HL-60 (cell line): ENCODE results near the gene ZNF292.

Experiments used
- CTCF ChIP-seq: IDR thresholded peaks from one replicate; pipeline ENCODE4 v1.5.1; 2011; ENCODE audit warnings: low read length, control low read depth, inconsistent platforms; ENCODE audit not compliant: insufficient read depth
- GABPA ChIP-seq: IDR thresholded peaks from 2 replicates; pipeline ENCODE4 v1.6.1; 2012; ENCODE audit warnings: low read depth
- POLR2AphosphoS5 ChIP-seq: IDR thresholded peaks from 2 replicates; pipeline ENCODE4 v1.6.1; 2012; ENCODE audit warnings: low read depth
- REST ChIP-seq: IDR thresholded peaks from 2 replicates; pipeline ENCODE4 v1.6.1; 2012; ENCODE audit warnings: low read depth; ENCODE audit not compliant: insufficient replicate concordance
- SPI1 ChIP-seq: IDR thresholded peaks from 2 replicates; pipeline ENCODE4 v1.6.1; 2012; ENCODE audit warnings: low read depth, mild to moderate bottlenecking, borderline replicate concordance

GRCh38 chr6:87220997-87221396 lies 65.6 kb downstream of the ZNF292 start:
- no peak for TF ChIP-seq REST
- TF ChIP-seq CTCF = no peak
- TF ChIP-seq GABPA = no peak
- no peak for TF ChIP-seq POLR2AphosphoS5
- TF ChIP-seq SPI1 = no peak
